ENCODE results near the gene EIF2S3. TPM values are rescaled to one million over a fixed set of nuclear protein-coding genes. Genes with fewer than 3 reads are reported as not detected.

Gene EIF2S3
- polyA plus RNA-seq, 3 donors, result 87.1 to 157 (median 87.2) TPM

DNA sequence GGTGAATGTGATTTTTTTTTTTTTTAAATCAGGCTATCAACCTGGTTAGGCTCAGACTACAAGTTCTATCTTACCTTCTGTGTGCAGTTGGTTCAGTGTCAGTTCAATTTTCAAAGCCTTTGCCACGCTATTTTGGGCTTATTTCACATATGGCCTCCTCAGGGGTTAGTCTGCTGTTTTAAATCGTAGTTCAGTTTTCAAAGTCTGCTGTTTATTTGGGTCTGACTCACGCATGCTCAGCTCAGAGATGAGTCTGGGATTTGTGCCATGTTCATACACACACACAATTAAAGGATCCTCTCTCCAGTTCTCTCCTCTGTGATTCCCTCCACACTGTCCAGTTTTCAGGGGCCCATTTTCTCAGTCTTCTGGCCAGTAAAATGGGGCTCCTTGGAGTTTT is 62.5 kb downstream of the EIF2S3 start:
- H3K4me2 ChIP-seq (replicated peaks; ENCODE audit: extremely low read depth, low read length, poor library complexity, severe bottlenecking), result no peak overlapping the region

DNA sequence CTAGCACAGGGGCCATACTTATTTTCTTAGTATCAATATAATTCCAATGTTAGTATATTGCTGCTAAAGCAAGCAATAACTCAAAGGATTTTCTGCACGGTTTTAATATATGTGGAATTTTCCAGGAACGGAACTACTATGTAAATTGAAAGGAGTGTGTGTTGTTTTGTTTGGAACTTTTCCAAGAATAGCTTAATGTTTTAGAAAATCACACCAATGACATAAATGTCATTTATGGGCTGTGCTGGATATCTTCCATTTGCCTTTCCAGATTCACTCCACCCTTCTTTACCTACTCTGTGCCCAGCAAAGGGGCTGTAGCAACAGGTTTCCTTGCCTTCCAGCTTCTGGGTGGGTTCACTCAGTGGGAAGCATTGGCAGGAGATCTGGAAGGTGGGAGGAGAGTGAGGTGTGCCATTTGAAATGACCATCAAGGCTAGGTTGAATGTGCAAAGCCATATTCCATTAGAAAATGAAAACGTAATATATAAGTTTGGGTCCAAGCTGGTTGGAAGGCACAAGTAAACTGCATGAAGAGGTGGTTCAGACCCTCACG is 69.6 kb downstream of the EIF2S3 start:
- Histone ChIP-seq H3K9ac (ENCODE audit: insufficient read depth, low read length, poor library complexity, severe bottlenecking) (no peak overlapping the region), H4K20me1 (ENCODE audit: insufficient read depth, low read length) (no peaks in the 10 kb centered on the region), H3K36me3 (replicated peaks in 1 of 2; ENCODE audit: control insufficient read depth in 1 of 2, insufficient read depth in 2 of 2, low read length in 2 of 2) (no peaks in the 10 kb centered on the region), H3K27me3 (ENCODE audit: control insufficient read depth in 2 of 2, insufficient read depth in 2 of 2, low read length in 2 of 2) (peaks cover 0 to 8% of the 10 kb centered on the region in 2 donors), H2AFZ (ENCODE audit: insufficient read depth, low read depth, low read length, poor library complexity, severe bottlenecking) (no peak overlapping the region), H3K4me3 (replicated peaks in 1 of 3; ENCODE audit: low read depth in 2 of 3, low read length in 3 of 3) (no peak overlapping the region), H3K4me2 (replicated peaks; ENCODE audit: extremely low read depth, low read length, poor library complexity, severe bottlenecking) (no peak overlapping the region), H3K4me1 (ENCODE audit: control insufficient read depth in 1 of 2, insufficient read depth in 2 of 2, low read length in 2 of 2) (no peaks in the 10 kb centered on the region), H3K9me3 (replicated peaks in 1 of 2; ENCODE audit: control insufficient read depth in 1 of 2, insufficient read depth in 1 of 2, low read length in 2 of 2) (no peaks in the 10 kb centered on the region), H3K79me2 (ENCODE audit: insufficient read depth, low read length) (no peaks in the 10 kb centered on the region), H3K27ac (ENCODE audit: low read depth in 1 of 2, low read length in 2 of 2) (no peak overlapping the region)
- TF ChIP-seq, protein P1, sequence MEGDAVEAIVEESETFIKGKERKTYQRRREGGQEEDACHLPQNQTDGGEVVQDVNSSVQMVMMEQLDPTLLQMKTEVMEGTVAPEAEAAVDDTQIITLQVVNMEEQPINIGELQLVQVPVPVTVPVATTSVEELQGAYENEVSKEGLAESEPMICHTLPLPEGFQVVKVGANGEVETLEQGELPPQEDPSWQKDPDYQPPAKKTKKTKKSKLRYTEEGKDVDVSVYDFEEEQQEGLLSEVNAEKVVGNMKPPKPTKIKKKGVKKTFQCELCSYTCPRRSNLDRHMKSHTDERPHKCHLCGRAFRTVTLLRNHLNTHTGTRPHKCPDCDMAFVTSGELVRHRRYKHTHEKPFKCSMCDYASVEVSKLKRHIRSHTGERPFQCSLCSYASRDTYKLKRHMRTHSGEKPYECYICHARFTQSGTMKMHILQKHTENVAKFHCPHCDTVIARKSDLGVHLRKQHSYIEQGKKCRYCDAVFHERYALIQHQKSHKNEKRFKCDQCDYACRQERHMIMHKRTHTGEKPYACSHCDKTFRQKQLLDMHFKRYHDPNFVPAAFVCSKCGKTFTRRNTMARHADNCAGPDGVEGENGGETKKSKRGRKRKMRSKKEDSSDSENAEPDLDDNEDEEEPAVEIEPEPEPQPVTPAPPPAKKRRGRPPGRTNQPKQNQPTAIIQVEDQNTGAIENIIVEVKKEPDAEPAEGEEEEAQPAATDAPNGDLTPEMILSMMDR (IDR thresholded peaks at IDR 0.05), result no peak
- no peak overlapping the region for H3K4me3 Mint-ChIP-seq
- H3K4me1 Mint-ChIP-seq, result no peaks in the 10 kb centered on the region
- no peak overlapping the region for H3K27ac Mint-ChIP-seq
- H3K9me3 Mint-ChIP-seq, result peaks cover 0 to 3% (median 0%) of the 10 kb centered on the region in 7 donors
- no peak for DNase-seq
- no CpG with 5 or more reads among the region's 4 CpGs for WGBS (ENCODE audit: insufficient coverage)
- intact Hi-C loops (cut with micrococcal nuclease), result no loop called here
- H3K27me3 Mint-ChIP-seq (ENCODE audit: low read depth in 3 of 3), result peaks cover 0 to 26% (median 2%) of the 10 kb centered on the region in 3 donors
- no peaks in the 10 kb centered on the region for H3K36me3 Mint-ChIP-seq

More for the DNA sequence above, 62.5 kb downstream of the EIF2S3 start:
- Mint-ChIP-seq H3K9me3 (peaks cover 0 to 1% (median 0%) of the 10 kb centered on the region in 7 donors), H3K4me3 (no peak overlapping the region), H3K4me1 (no peaks in the 10 kb centered on the region), H3K36me3 (no peaks in the 10 kb centered on the region), H3K27me3 (ENCODE audit: low read depth in 3 of 3) (peaks cover 0 to 43% (median under 1%) of the 10 kb centered on the region in 3 donors), H3K27ac (no peak overlapping the region)
- Histone ChIP-seq H3K9ac (ENCODE audit: insufficient read depth, low read length, poor library complexity, severe bottlenecking) (no peak overlapping the region), H3K79me2 (ENCODE audit: insufficient read depth, low read length) (no peaks in the 10 kb centered on the region), H2AFZ (ENCODE audit: insufficient read depth, low read depth, low read length, poor library complexity, severe bottlenecking) (no peak overlapping the region), H3K36me3 (replicated peaks in 1 of 2; ENCODE audit: control insufficient read depth in 1 of 2, insufficient read depth in 2 of 2, low read length in 2 of 2) (no peaks in the 10 kb centered on the region), H4K20me1 (ENCODE audit: insufficient read depth, low read length) (no peaks in the 10 kb centered on the region), H3K4me3 (replicated peaks in 1 of 3; ENCODE audit: low read depth in 2 of 3, low read length in 3 of 3) (no peak overlapping the region), H3K4me1 (ENCODE audit: control insufficient read depth in 1 of 2, insufficient read depth in 2 of 2, low read length in 2 of 2) (no peaks in the 10 kb centered on the region), H3K27ac (ENCODE audit: low read depth in 1 of 2, low read length in 2 of 2) (no peak overlapping the region), H3K9me3 (replicated peaks in 1 of 2; ENCODE audit: control insufficient read depth in 1 of 2, insufficient read depth in 1 of 2, low read length in 2 of 2) (no peaks in the 10 kb centered on the region), H3K27me3 (ENCODE audit: control insufficient read depth in 2 of 2, insufficient read depth in 2 of 2, low read length in 2 of 2) (no peaks in the 10 kb centered on the region)
- DNase-seq, result no peak
- TF ChIP-seq, protein P1 (IDR thresholded peaks at IDR 0.05), result no peak
- WGBS (ENCODE audit: insufficient coverage), result no CpG with 5 or more reads among the region's 3 CpGs
- intact Hi-C loops (cut with micrococcal nuclease), result no loop called here
